Right atrium auricular region (tissue), 2 donors: ENCODE measurements around the gene LHX6. TPM values are rescaled to one million over a fixed set of nuclear protein-coding genes. Genes with fewer than 3 reads are reported as not detected.
A peak's percentile ranks its signal among the peaks of the same experiment; 100 is the strongest.

Experiments
- DNase-seq: peaks from one replicate; pipeline ENCODE4 v3.0.0-alpha.2; 2019; ENCODE audit warnings: low spot score
- H3K27ac ChIP-seq, 2 donors: fragments of 200-600 bp; sonication (generic); 1 replicate in 1 of 2; 2 replicates in 1 of 2; pipeline ENCODE4 v1.5.1; 2016 to 2019
- H3K27me3 ChIP-seq, 2 donors: fragments of 200-600 bp; sonication (generic); one replicate each; pipeline versions ENCODE4 v1.5.1 to v1.6.0; 2017 to 2019
- H3K36me3 ChIP-seq: fragments of 200-600 bp; sonication (generic); one replicate; pipeline ENCODE4 v1.5.1; 2016
- H3K4me1 ChIP-seq, 2 donors: fragments of 200-600 bp; sonication (generic); one replicate each; pipeline versions ENCODE4 v1.5.1 to v1.6.0; 2017 to 2019
- H3K4me3 ChIP-seq, 2 donors: fragments of 200-600 bp; sonication (generic); 1 replicate in 1 of 2; 2 replicates in 1 of 2; pipeline ENCODE4 v1.5.1; 2017 to 2019; ENCODE audit warnings: mild to moderate bottlenecking in 1 of 2, moderate library complexity in 1 of 2
- H3K9me3 ChIP-seq, 2 donors: fragments of 200-600 bp; sonication (generic); one replicate each; pipeline ENCODE4 v1.5.1; 2019
- total RNA-seq, 2 donors: library from RNA; depleted of rRNA; stranded (reverse); fragments of >200 nt; gene quantifications; one replicate each; pipeline ENCODE4 v1.1.0, GENCODE V29; 2016
- TF ChIP-seq, protein P1 (sequence below), 2 donors: fragments of 200-600 bp; sonication (generic); IDR thresholded peaks; one replicate each; pipeline ENCODE4 v1.5.1; 2019; ENCODE audit warnings: antibody characterized with exemption in 2 of 2

LHX6 gene
- total RNA-seq, 2 donors from 2014 or later = 2.8 to 3.2 TPM

DNA sequence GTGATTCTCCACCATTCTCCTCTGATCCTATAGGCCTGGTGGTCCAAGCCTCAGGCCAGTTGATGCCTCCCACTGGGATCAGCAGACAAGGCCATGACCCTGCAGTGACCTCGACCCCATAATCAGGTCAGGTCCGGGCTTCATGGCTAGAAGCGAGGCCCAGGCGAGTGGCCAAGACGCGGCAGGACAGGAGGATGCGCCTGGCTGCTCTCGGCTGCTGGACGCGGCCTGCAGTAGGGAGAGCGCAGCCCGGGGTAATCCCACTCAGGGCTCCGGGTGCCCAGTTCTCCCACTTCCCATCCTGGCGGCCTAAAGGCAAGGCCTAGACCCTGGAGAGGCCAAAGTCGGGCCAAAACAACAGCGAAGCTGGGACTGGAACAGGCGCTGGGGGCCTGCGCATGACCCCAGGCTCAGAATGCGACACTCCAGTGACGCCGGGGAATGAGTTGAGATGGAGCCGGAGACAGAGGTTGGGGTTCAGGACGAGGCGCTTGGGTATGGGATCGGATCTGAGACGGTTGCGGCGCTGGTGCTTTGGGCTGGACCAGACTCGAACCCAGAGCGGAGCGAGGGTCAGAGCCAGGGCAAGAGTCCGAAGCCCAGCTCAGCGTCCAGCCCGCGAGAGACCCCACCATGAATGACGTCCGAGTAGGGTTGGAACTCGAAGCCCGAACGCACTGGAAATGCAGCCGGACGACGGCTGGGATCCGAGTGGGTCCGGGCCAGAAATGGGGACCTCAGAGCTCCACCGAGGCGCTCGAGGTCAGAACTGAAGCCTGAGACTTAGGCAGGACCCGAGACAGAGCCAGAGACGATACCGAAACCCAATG is 3.2 kb downstream of the LHX6 start:
- Histone ChIP-seq H3K9me3 (no peaks in the 10 kb centered on the region), H3K27me3 (peaks cover 47 to 59% of the 10 kb centered on the region in 2 donors), H3K36me3 (no peaks in the 10 kb centered on the region), H3K27ac (no peak overlapping the region), H3K4me3 (peak overlapping the region in 1 of 2 donors; percentile 17), H3K4me1 (peaks cover 0 to 43% of the 10 kb centered on the region in 2 donors)
- TF ChIP-seq, protein P1, sequence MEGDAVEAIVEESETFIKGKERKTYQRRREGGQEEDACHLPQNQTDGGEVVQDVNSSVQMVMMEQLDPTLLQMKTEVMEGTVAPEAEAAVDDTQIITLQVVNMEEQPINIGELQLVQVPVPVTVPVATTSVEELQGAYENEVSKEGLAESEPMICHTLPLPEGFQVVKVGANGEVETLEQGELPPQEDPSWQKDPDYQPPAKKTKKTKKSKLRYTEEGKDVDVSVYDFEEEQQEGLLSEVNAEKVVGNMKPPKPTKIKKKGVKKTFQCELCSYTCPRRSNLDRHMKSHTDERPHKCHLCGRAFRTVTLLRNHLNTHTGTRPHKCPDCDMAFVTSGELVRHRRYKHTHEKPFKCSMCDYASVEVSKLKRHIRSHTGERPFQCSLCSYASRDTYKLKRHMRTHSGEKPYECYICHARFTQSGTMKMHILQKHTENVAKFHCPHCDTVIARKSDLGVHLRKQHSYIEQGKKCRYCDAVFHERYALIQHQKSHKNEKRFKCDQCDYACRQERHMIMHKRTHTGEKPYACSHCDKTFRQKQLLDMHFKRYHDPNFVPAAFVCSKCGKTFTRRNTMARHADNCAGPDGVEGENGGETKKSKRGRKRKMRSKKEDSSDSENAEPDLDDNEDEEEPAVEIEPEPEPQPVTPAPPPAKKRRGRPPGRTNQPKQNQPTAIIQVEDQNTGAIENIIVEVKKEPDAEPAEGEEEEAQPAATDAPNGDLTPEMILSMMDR (IDR thresholded peaks at IDR 0.05) = no peak
- DNase-seq = no peak

DNA sequence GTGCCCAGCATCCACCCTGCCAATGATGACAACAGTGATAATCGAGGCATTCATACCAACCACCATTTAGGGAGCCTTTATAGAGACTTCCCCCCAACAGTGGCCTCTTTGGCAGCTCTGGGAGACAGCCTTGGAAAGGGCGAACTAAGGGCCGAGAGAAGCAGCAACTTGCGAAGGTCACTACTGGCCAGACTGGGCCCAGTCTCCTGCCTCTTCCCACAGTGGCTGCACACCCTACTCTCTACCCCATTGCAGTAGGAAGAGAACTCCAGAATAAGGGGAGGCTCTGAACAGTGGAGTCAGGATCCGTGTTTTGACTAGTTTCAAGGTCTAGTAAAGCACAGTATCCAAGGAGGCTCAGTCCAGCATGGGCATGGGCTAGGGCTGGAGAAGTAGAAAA is 5.3 kb downstream of the LHX6 start:
- DNase-seq = no peak
- Histone ChIP-seq H3K9me3 (no peaks in the 10 kb centered on the region), H3K36me3 (no peaks in the 10 kb centered on the region), H3K27me3 (peaks cover 52 to 66% of the 10 kb centered on the region in 2 donors), H3K4me3 (no peak overlapping the region), H3K4me1 (peaks cover 0 to 62% of the 10 kb centered on the region in 2 donors), H3K27ac (no peak overlapping the region)
- TF ChIP-seq, protein P1 (IDR thresholded peaks at IDR 0.05) = no peak

DNA sequence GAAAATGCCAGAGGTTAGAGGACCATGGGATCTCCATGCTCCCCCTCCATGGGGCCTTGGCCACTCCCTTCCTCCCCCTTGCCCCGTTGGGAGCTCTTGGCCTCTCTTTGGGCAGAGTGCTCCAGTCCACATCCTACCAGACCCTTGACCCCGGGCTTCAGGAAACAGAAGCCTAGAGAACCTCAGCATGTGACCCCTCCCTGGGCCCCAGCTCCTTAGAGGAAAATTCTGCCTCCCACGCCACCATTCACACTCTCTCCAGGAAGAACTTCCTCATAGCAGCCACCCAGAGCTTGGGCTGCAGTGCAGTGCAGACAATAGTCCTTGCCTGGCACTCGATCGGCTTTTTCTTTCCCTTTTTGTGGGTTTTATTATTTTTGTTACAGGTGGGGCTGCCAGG is 6.0 kb downstream of the LHX6 start:
- H3K27ac ChIP-seq = no peak overlapping the region
- H3K9me3 ChIP-seq = no peaks in the 10 kb centered on the region
- no peaks in the 10 kb centered on the region for H3K36me3 ChIP-seq
- no peak for DNase-seq
- H3K4me3 ChIP-seq = no peak overlapping the region
- TF ChIP-seq, protein P1 (IDR thresholded peaks at IDR 0.05) = no peak
- H3K4me1 ChIP-seq = peaks cover 0 to 58% of the 10 kb centered on the region in 2 donors
- H3K27me3 ChIP-seq = peaks cover 47 to 64% of the 10 kb centered on the region in 2 donors

DNA sequence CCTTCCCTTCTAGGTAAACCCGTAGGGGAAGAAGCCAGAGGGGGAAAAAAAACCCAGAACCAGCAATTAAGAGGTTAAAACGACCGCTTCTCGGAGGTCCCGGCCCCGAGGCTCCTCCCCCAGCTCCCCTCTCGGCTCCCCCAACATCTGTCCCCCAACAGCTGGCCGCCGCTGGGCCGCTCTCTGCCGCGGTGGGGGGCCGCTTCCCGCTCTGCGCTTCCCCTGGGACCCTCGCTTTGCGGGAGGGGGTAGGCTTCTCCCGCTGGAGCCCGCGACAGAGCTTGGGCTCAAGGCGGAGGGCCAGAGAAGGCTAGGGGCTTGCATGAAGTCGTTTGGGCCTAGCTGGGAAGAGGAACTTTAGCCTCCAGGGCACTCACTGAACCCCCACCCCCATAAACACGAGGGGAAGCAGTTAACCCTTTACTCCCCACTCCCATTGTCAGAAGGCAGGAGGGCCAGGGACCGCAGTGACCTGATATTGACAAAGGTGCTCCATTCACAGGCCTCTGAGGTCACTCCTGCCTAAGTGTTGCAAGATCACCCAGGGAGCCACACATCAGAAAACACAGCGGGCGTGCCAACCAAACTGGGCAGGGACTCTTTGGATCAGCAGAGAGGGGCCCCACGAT is 7.5 kb downstream of the LHX6 start:
- Histone ChIP-seq H3K27me3 (peaks cover 49 to 50% of the 10 kb centered on the region in 2 donors), H3K9me3 (no peaks in the 10 kb centered on the region), H3K27ac (no peak overlapping the region), H3K4me3 (no peak overlapping the region), H3K4me1 (peaks cover 0 to 47% of the 10 kb centered on the region in 2 donors), H3K36me3 (no peaks in the 10 kb centered on the region)
- DNase-seq = no peak
- TF ChIP-seq, protein P1 (IDR thresholded peaks at IDR 0.05) = no peak

DNA sequence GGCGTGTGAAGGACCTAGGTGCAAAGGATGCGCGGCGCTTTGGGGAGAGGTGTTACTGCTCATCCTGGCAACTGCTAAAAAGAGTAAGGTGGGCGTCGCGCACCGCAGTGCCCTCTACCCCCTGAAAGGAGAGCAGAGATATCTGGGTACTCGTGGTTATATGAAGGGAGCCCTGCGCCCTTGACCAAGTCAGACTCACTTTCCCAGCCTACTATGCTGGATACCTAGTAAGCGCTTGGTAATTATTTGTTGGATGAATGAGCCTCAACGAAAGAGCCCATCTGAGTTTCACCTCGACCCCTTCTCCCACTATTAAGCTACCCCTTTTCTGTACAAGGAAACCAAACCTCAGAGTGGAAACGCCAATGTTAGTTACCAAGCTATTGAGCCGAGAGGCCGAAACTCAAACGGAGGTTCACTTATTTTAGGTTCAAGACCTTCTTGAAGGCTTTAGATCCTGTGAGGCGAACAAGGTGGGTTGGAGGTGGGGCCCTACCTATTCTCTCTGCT is 8.0 kb downstream of the LHX6 start:
- H3K4me3 ChIP-seq = no peak overlapping the region
- no peaks in the 10 kb centered on the region for H3K9me3 ChIP-seq
- no peaks in the 10 kb centered on the region for H3K36me3 ChIP-seq
- no peak overlapping the region for H3K27ac ChIP-seq
- H3K4me1 ChIP-seq = peaks cover 0 to 42% of the 10 kb centered on the region in 2 donors
- TF ChIP-seq, protein P1 (IDR thresholded peaks at IDR 0.05) = no peak
- DNase-seq = no peak
- H3K27me3 ChIP-seq = peaks cover 43 to 45% of the 10 kb centered on the region in 2 donors
